ENCODE results near the gene SAPCD1.

DNA sequence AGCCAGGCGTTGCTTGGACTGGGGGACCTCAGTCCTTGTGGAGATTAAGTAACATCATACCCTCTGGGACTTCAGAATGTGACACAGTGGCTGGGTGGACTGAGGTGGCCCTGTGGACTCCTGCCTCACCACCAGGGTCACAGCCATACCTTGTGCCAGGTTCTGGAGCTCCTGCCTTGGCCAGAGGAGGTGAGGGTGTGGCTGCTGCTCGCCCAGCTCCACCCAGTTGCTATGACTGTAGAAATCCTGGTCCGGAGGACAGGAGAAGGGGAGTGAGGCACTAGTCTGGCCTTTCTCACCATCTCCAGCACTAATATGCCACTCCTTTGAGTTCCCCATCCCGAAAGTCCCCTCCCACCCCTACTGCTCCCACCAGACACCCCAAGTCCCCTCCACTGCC lies 12.7 kb downstream of the SAPCD1 start:
- TF ChIP-seq POLR2A (IDR thresholded peaks at IDR 0.05; ENCODE audit: borderline replicate concordance, extremely low read depth, insufficient read depth, insufficient read length) = no peak
- TF ChIP-seq, protein P1, sequence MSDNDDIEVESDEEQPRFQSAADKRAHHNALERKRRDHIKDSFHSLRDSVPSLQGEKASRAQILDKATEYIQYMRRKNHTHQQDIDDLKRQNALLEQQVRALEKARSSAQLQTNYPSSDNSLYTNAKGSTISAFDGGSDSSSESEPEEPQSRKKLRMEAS (IDR thresholded peaks at IDR 0.05) = no peak
- TF ChIP-seq, protein P2, sequence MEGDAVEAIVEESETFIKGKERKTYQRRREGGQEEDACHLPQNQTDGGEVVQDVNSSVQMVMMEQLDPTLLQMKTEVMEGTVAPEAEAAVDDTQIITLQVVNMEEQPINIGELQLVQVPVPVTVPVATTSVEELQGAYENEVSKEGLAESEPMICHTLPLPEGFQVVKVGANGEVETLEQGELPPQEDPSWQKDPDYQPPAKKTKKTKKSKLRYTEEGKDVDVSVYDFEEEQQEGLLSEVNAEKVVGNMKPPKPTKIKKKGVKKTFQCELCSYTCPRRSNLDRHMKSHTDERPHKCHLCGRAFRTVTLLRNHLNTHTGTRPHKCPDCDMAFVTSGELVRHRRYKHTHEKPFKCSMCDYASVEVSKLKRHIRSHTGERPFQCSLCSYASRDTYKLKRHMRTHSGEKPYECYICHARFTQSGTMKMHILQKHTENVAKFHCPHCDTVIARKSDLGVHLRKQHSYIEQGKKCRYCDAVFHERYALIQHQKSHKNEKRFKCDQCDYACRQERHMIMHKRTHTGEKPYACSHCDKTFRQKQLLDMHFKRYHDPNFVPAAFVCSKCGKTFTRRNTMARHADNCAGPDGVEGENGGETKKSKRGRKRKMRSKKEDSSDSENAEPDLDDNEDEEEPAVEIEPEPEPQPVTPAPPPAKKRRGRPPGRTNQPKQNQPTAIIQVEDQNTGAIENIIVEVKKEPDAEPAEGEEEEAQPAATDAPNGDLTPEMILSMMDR (IDR thresholded peaks at IDR 0.05 in 2 of 3, conservative IDR thresholded peaks at IDR 0.05 in 1 of 3; ENCODE audit: borderline replicate concordance in 1 of 3, insufficient read depth in 1 of 3, low read depth in 2 of 3, low read length in 2 of 3) = 0 out of 6 replicates have a peak, but pooled peaks of 2 of the 3 experiments have one; percentile 5 to 24

All from HCT116 (cell line).